HG02884 (cell line): ENCODE measurements around the gene TBC1D4.
A peak's percentile ranks its signal among the peaks of the same experiment; 100 is the strongest.

Experiments
- ATAC-seq: cut with Tn5 transposase; IDR thresholded peaks from one replicate; pipeline ENCODE4 v1.9.1; 2021; ENCODE audit warnings: mild to moderate bottlenecking, moderate library complexity; ENCODE audit not compliant: unreplicated experiment

The TBC1D4 gene

DNA sequence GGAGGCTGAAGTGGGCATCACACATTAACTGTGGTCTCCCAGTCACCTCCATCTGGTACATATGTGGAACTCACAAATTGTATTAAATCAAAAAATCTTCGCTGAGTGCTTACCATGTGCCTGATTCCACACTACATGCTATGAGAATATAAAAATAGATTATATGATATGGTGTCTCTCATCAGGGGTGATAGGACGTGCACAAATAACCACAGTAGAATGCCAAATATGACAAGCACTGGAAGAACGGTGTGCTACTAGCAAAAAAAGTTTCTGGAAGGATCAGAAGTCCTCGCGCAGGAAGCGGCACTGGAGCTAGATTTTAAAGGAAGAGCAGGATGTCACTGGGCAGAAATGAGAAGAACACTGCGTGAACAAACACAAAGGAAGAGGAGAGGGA lies 62.3 kb downstream of the TBC1D4 start:
- no peak for ATAC-seq

GRCh38 chr13:75418997-75419396 lies 63.0 kb downstream of the TBC1D4 start:
- no peak for ATAC-seq

- ATAC-seq: no peak
These were observed 63.7 kb downstream of the TBC1D4 start for GRCh38 chr13:75418186-75418843.

DNA sequence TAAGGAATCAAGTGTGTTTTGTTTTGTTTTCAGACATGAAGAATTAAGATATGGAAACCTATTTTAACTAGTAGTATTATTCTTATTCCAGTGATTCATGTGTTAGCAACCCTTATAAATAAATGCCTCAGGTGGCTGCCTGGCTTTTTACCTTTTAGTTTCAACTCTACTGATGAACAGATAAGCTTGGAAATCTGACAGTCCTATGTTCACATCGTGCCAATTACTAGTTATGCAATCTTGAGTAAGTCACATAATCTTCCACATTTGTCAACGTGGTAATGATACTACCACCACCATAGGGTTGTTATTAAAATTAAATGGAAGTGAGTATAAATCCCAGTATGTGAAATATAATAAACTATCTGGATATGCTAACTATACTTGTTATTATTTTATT lies 64.3 kb downstream of the TBC1D4 start:
- ATAC-seq: no peak

DNA sequence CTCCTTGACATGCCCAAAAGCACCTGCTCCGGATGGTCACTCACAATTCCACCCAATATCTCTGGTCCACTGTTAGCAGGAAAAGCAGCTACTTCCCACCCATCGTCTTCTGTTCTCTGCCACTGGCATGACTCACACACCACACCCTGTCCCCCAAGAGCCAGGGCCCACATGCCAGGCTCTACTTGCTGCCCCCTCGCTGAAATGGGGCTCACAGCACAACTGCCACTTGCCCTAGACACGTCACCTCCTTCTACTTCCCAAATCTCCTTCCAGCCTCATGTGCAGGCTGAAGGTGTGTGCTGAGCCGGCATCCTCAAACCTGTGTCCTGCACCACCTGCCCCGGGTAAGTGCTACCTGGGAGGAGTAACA lies 65.0 kb downstream of the TBC1D4 start:
- ATAC-seq: peak; percentile 1

DNA sequence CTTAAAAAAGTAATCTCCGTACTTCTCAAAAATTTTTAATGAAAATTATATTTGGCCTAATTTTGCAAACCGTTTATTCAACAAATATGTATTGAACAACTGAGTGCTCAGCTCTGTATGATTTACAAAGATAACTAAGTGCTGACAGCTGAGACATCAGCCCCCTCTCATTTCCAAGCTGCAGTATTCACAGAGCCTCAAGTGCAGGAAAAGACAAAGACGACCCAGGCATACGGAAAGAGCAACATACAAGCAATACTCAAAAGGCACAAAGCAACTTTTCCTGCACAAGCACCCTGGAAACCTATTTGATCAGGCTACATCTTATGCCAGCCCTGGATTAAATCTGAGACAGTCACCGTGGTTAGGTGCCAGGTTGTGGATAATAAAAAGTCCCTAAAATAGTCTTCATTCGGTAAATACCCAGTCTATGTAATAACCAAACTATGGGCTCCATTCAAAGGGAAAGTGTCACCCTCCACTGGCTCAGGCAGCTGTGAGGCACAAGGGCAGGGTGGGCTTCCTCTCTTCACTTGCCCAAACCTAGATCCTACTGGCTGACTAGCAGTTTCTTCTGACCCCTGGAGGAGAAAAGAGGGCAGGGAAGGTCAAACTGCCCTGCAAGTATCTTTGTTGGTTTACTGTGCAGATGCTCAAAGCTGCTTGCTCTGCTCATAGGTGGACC lies 65.5 kb downstream of the TBC1D4 start:
- ATAC-seq: peak; percentile 56

GRCh38 chr13:75415694-75416093 lies 66.3 kb downstream of the TBC1D4 start:
- no peak for ATAC-seq

- ATAC-seq: no peak
These were observed 66.8 kb downstream of the TBC1D4 start for GRCh38 chr13:75415171-75415570.

DNA sequence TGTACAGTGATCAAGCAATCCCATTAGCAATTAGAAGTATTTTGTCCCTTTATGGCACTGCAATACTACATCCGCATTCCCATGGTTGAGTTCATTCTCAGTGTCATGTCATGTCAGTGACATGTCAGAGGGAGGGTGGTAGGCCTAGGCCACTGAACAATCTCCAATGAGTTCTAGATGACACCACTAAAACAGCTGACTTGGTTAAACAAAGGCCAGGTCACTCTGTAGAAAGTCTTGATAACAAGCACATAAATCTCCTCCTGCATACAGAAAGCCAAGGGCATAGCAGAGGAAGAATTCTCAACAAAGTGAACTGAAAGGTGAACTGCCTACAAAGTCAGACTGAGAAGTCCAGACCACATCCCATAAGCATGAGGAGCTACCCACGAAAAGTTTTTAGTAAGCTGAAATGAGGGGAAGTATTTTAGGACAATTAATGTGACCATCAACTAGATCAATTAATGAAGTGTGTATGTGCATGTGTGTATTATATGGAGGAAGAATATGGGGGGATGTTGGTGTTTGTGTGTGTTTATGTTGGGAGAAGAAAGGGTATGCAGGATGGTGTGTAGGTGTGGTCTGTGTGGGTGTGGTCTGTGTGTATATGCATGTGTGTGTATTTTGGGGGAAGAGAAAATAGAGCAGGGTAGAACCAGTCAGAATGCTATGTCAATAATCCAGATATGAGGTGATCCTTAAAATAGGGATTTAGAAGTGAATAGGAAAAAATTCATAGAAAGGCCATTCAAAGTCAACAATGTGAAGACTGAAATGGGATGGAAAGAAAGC lies 67.7 kb downstream of the TBC1D4 start:
- peak; percentile 48 for ATAC-seq

DNA sequence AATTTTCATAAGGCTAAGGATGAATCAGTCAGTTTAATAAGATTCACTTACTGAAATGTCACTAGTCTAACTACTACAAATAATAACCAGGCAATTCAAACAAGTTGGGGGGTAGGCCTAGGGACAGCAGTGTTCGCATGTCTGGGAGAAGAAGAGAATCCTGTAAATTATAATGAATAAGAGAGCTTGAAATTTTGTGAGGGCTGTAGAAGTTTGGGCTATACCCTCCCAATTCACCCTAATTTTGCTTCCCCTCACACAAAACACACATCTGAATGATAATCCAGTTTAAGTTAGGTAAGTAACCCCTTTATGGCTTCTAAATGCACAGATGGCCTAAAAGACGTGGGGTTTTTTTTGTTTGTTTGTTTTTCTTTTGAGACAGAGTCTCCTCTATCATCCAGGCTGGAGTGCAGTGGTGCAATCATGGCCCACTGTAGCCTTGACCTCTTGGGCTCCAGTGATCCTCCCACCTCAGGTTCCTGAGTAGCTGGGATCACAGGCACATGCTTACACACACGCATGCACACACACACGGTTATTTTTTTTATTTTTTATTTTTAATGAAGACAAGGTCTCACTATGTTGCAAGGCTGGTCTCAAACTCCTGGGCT lies 69.9 kb downstream of the TBC1D4 start:
- ATAC-seq: no peak

DNA sequence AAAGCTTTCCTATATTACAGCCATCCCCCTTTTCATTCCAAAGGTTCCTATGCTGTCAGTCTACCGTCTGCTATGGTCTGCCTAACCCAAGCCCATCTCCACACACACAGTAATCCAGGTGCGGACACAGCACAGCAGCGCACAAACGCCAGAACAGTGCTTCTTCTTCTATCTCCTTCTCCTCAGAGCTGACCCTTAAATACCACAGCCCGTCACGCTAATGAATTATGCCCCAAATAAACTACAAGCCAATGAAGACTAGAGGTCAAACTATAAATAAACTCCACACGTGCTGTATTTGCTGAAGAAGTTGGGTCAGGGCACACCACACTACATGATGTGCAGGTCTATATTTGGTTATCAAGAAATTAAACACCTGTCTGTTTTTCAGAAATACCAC lies 71.8 kb downstream of the TBC1D4 start:
- ATAC-seq: no peak

GRCh38 chr13:75407998-75408397 lies 74.0 kb downstream of the TBC1D4 start:
- no peak for ATAC-seq

DNA sequence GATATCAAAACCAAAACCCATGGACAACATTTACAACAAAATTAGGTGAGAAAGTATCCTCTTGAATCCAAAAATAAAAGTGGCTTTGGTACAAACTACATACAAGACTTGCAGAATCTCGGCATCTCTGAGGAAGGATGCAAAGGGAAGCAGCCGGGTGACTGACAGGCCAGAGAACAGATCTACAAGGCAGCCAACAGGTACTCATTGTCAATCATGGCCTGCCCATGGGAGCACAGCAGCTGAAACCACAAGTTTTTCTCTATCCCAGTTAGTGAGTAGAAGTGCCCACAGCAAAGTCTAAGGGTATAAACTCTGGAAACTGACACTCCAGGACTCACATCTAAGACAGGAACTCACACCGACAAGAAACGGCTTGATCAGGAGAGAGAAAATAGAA lies 74.5 kb downstream of the TBC1D4 start:
- no peak for ATAC-seq

DNA sequence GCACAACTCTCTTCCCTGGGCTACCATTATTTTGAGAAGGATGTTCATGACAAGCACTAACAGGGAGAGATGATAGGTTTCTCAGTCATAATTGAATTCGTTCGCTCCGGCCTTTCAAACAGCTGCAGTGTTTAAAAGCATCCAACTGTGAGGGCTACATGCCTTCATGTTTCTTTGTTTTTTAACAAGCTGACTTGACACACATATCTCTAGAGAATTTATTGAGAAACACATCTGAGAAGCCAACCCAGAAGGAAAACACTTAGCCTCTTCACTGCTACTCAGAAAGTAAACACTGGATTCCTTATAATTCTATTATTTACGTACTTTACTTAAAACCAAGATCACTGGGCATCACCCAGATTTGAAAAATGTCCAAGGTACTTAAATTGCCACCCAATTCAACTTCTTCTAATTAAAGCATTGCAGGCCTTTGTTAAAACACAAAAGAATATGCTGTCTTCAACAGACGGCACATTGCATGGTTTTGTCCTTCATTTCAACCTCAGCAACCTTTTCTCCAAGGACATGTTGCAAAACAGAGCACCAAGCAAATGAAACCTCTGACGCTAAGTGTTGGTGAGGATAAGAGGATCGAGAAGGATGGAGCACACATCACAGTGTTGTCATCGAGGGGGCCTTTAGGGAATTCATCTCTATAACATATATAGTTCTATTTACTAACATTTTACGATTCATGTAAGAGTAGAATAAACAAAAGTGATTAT lies 75.8 kb downstream of the TBC1D4 start:
- ATAC-seq: no peak

DNA sequence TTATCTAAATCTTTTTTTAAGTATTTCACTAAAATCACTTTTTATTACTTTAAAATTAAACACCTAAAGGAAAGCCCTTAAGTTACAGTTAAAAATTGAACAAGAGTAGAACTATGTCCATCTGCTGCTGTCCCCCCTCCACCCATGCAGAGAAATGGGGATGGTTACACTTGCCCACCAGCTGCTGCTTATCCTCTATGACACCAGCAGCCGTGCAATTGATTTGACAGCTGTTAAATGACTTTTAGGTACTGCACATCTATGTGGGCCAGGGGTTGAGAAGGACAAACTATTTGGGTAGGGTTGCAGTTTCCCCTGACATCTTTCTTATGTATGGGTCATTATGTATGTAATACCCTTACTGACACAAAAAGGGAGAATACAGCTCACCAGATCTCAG lies 77.2 kb downstream of the TBC1D4 start:
- no peak for ATAC-seq

- no peak for ATAC-seq
These were observed 79.2 kb downstream of the TBC1D4 start for GRCh38 chr13:75402787-75403186.

GRCh38 chr13:75400775-75401174 lies 81.2 kb downstream of the TBC1D4 start:
- peak; percentile 52 for ATAC-seq

- ATAC-seq: no peak
These were observed 82.1 kb downstream of the TBC1D4 start for GRCh38 chr13:75399879-75400217.

DNA sequence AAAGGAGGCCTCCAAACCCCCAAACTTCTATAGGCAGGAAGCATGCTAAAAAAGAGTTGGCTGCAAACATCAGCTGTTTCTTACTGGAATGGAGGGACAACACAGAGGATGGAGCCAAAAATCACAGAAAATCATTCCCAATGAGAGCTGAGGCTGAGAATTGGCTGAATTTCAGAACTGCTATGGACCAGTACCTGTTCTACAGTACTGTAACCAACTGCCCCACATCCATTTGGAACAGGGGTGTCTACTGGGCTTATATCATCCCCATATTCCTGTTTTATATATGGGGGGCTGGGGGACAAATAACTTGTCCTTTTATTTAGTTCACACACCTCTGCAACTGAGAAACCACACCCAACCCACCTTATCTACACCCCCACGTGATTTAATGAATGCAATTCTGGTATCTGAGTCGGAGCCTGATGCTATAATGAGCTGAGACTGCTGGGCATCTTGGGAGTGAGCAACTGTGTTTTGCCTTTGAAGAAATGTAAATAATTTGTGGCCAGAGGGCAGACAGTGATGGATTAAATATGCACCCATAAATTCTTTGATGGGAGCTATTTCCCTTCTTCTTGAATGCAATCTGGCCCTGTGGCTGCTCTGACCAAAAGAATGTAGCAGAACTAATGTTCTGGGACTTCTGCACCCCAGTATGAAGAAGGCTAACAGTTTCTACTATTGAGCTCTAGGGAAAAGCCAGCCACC lies 82.6 kb downstream of the TBC1D4 start:
- ATAC-seq: no peak

DNA sequence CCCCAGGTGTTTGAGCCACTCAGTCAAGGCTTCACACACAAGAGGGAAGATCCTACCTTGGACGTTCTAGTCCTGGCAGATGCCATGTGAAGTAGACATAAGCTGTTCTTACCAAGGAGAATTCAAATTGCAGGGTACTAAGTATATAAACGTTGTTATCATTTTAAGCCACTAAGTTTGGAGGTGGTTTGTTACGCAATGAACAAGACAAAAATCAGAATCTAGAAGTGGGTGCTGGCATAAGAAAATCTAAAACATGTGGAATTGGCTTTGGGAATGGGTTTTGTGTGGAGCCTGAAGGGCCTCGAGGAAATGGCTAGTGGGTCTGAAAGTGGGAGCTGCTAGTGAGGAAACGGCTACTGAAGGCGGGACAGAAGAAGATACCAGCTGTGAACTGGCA lies 83.9 kb downstream of the TBC1D4 start:
- no peak for ATAC-seq
